Activated CD4-positive, alpha-beta memory T cell treated with anti-CD3 and anti-CD28 coated beads, Interleukin-2, amount 10 ng/mL, durations not matched to agents 7 days and 5 days (primary cell): Measurements from ENCODE around the gene GRSF1. TPM values are rescaled to one million over a fixed set of nuclear protein-coding genes. Genes with fewer than 3 reads are reported as not detected.
"Not testable (repeated sequence)": the region's sequence is repeated elsewhere in the genome, so short reads cannot be mapped to it uniquely, and the experiment has no call there.

ENCODE experiments used
- CTCF ChIA-PET: fragments of 350-600 bp; sonication (Branson Sonifier 250); formaldehyde crosslinking; loops from one replicate; lab custom pipeline; 2021; ENCODE audit warnings: antibody characterized with exemption, inconsistent platforms; lab: Charles Lee
- POLR2A ChIA-PET: fragments of 350-600 bp; sonication (Branson Sonifier 250); formaldehyde crosslinking; loops from one replicate; lab custom pipeline; 2021; ENCODE audit warnings: antibody characterized with exemption; lab: Charles Lee
- DNase-seq: peaks from one replicate; pipeline ENCODE4 v3.0.0-alpha.2; 2020
- H3K27ac Mint-ChIP-seq: one replicate; pipeline ENCODE4 v1.8.0; 2021; ENCODE audit warnings: mild to moderate bottlenecking, mixed read lengths
- H3K27me3 Mint-ChIP-seq: one replicate; pipeline ENCODE4 v1.8.0; 2021; ENCODE audit warnings: mixed read lengths
- H3K36me3 Mint-ChIP-seq: one replicate; pipeline ENCODE4 v1.8.0; 2021; ENCODE audit warnings: low read depth, mixed read lengths
- H3K4me1 Mint-ChIP-seq: one replicate; pipeline ENCODE4 v1.8.0; 2021; ENCODE audit warnings: mixed read lengths
- H3K4me3 Mint-ChIP-seq: one replicate; pipeline ENCODE4 v1.8.0; 2021; ENCODE audit warnings: mild to moderate bottlenecking, mixed read lengths
- H3K9me3 Mint-ChIP-seq: one replicate; pipeline ENCODE4 v1.8.0; 2021; ENCODE audit warnings: mixed read lengths
- total RNA-seq, 2 experiments: library from RNA; stranded (reverse); gene quantifications; one replicate each; pipeline ENCODE4 v1.2.3, GENCODE V29; 2021

The GRSF1 gene
- total RNA-seq, 2 experiments from 2014 or later = 63.5 to 63.8 TPM

GRCh38 chr4:70772929-70773555 is 66.6 kb downstream of the GRSF1 start:
- CTCF ChIA-PET = no interaction called here
- H3K36me3 Mint-ChIP-seq = no peaks in the 10 kb centered on the region

GRCh38 chr4:70769396-70769795 is 70.3 kb downstream of the GRSF1 start:
- H3K9me3 Mint-ChIP-seq, CTCF ChIA-PET, H3K27ac Mint-ChIP-seq, H3K4me1 Mint-ChIP-seq, DNase-seq, H3K4me3 Mint-ChIP-seq, H3K27me3 Mint-ChIP-seq, POLR2A ChIA-PET, H3K36me3 Mint-ChIP-seq: not testable (repeated sequence)

More at GRCh38 chr4:70772929-70773555, 66.6 kb downstream of the GRSF1 start:
- DNase-seq = no peak
- no peaks in the 10 kb centered on the region for H3K4me1 Mint-ChIP-seq
- H3K27me3 Mint-ChIP-seq = no peaks in the 10 kb centered on the region
- POLR2A ChIA-PET = no interaction called here
- no peak overlapping the region for H3K4me3 Mint-ChIP-seq
- H3K9me3 Mint-ChIP-seq = no peaks in the 10 kb centered on the region
- H3K27ac Mint-ChIP-seq = no peak overlapping the region

GRCh38 chr4:70768301-70768948 is 71.3 kb downstream of the GRSF1 start:
- Mint-ChIP-seq H3K27me3 (no peaks in the 10 kb centered on the region), H3K4me3 (no peak overlapping the region), H3K4me1 (no peaks in the 10 kb centered on the region), H3K27ac (no peak overlapping the region), H3K9me3 (no peaks in the 10 kb centered on the region), H3K36me3 (peaks cover 4% of the 10 kb centered on the region)
- no peak for DNase-seq
- ChIA-PET CTCF (no interaction called here), POLR2A (no interaction called here)

Other genes starting within 250 kb of the GRSF1 start
- gene AMBN, start 247.6 kb downstream of the GRSF1 start, total RNA-seq = not detected
- gene ENAM, start 211.1 kb downstream of the GRSF1 start, total RNA-seq = not detected
- gene JCHAIN, start 173.4 kb downstream of the GRSF1 start, total RNA-seq = under 1 TPM in 1 of 2 experiments, not detected in 1; 0.35 TPM
- 10 to 100 TPM; 28.7 to 28.9 TPM for gene UTP3, start 151.4 kb downstream of the GRSF1 start, total RNA-seq
- gene RUFY3, start 117.9 kb downstream of the GRSF1 start, total RNA-seq = 1 to 10 TPM; 9.1 to 9.7 TPM
- gene MOB1B, start 62.5 kb upstream of the GRSF1 start, total RNA-seq = 10 to 100 TPM; 15.3 to 15.9 TPM
- 10 to 100 TPM; 79.0 to 85.1 TPM for gene DCK, start 153.8 kb upstream of the GRSF1 start, total RNA-seq